CD4-positive, alpha-beta T cell treated with Interleukin-1 beta for 1 hour (primary cell): Measurements from ENCODE around the gene PEX7.
"Not testable (repeated sequence)": the region's sequence is repeated elsewhere in the genome, so short reads cannot be mapped to it uniquely, and the experiment has no call there.

Experiments
- DNase-seq, 2 donors: peaks; one replicate each; pipeline ENCODE4 v3.0.0-alpha.2; 2020 to 2022

The PEX7 gene

GRCh38 chr6:136955123-136955522, 132.7 kb downstream of the PEX7 start:
- DNase-seq, result no peak

GRCh38 chr6:136956590-136957544, 134.5 kb downstream of the PEX7 start:
- no peak for DNase-seq

- no peak for DNase-seq
Observed at GRCh38 chr6:136958168-136958567, 135.8 kb downstream of the PEX7 start.

- DNase-seq, result no peak
Observed at GRCh38 chr6:136959471-136959891, 137.1 kb downstream of the PEX7 start.

- DNase-seq, result not testable (repeated sequence)
Observed at GRCh38 chr6:136959935-136960334, 137.5 kb downstream of the PEX7 start.

- no peak for DNase-seq
Observed at GRCh38 chr6:136960781-136961180, 138.4 kb downstream of the PEX7 start.

- no peak for DNase-seq
Observed at GRCh38 chr6:136961848-136962247, 139.5 kb downstream of the PEX7 start.

- DNase-seq, result no peak
Observed at GRCh38 chr6:136962661-136963060, 140.3 kb downstream of the PEX7 start.

GRCh38 chr6:136963259-136963658, 140.9 kb downstream of the PEX7 start:
- no peak for DNase-seq
